Measurements from ENCODE around the gene IFIT1B.

DNA sequence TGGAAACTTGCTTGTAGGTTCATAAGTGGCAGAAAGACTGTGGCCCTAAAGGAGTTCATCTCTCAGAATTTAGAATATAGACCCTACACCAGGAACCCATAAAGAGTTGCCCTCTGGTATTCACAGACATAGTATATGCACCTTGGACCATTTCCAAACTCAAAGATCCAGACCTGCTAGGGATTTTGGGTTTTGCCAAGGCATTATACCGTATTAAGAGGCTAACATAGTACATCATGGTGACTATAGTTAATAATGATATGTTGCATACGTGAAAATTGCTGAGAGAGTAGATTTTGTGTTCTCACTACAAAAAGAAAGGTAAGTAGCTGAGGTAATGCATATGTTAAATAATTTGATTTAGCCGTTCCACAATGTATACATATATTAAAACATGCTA, 36.2 kb upstream of the IFIT1B start:
- TF ChIP-seq, protein P1, sequence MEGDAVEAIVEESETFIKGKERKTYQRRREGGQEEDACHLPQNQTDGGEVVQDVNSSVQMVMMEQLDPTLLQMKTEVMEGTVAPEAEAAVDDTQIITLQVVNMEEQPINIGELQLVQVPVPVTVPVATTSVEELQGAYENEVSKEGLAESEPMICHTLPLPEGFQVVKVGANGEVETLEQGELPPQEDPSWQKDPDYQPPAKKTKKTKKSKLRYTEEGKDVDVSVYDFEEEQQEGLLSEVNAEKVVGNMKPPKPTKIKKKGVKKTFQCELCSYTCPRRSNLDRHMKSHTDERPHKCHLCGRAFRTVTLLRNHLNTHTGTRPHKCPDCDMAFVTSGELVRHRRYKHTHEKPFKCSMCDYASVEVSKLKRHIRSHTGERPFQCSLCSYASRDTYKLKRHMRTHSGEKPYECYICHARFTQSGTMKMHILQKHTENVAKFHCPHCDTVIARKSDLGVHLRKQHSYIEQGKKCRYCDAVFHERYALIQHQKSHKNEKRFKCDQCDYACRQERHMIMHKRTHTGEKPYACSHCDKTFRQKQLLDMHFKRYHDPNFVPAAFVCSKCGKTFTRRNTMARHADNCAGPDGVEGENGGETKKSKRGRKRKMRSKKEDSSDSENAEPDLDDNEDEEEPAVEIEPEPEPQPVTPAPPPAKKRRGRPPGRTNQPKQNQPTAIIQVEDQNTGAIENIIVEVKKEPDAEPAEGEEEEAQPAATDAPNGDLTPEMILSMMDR (IDR thresholded peaks at IDR 0.05) = no peak
- no peak for TF ChIP-seq POLR2A (IDR thresholded peaks at IDR 0.05)

Data from heart left ventricle (tissue), 13 donors.